Immature natural killer cell (primary cell): Measurements from ENCODE around the gene SLC1A2. TPM values are rescaled to one million over a fixed set of nuclear protein-coding genes. Genes with fewer than 3 reads are reported as not detected.

Source experiments
- DNase-seq, 3 donors: peaks; one replicate each; pipeline ENCODE4 v3.0.0; 2022; ENCODE audit warnings: mixed read lengths in 1 of 3
- H3K27ac Mint-ChIP-seq, 6 donors: one replicate each; pipeline ENCODE4 v1.8.0; 2020; ENCODE audit warnings: mixed read lengths in 6 of 6, mild to moderate bottlenecking in 5 of 6, inconsistent platforms in 4 of 6, moderate library complexity in 3 of 6
- H3K27me3 Mint-ChIP-seq, 3 donors: one replicate each; pipeline ENCODE4 v1.8.0; 2020 to 2021; ENCODE audit warnings: low read depth in 3 of 3, mild to moderate bottlenecking in 3 of 3, mixed read lengths in 3 of 3, moderate library complexity in 3 of 3, inconsistent platforms in 1 of 3
- H3K36me3 Mint-ChIP-seq, 3 donors: one replicate each; pipeline ENCODE4 v1.8.0; 2020; ENCODE audit warnings: mixed read lengths in 3 of 3, inconsistent platforms in 2 of 3, mild to moderate bottlenecking in 2 of 3
- H3K4me1 Mint-ChIP-seq, 2 donors: one replicate each; pipeline ENCODE4 v1.8.0; 2020; ENCODE audit warnings: inconsistent platforms in 2 of 2, mild to moderate bottlenecking in 2 of 2, mixed read lengths in 2 of 2, moderate library complexity in 1 of 2
- H3K4me3 Mint-ChIP-seq, 5 donors: one replicate each; pipeline ENCODE4 v1.8.0; 2020; ENCODE audit warnings: mild to moderate bottlenecking in 5 of 5, mixed read lengths in 5 of 5, inconsistent platforms in 3 of 5, moderate library complexity in 3 of 5
- H3K9me3 Mint-ChIP-seq, 6 donors: one replicate each; pipeline ENCODE4 v1.8.0; 2020; ENCODE audit warnings: mild to moderate bottlenecking in 6 of 6, mixed read lengths in 6 of 6, inconsistent platforms in 4 of 6, moderate library complexity in 3 of 6
- polyA plus RNA-seq, 3 donors: library from polyadenylated mRNA; unstranded; fragments of 300-500 nt; fragmentation: Illumina TruSeq; gene quantifications; one replicate each; pipeline ENCODE4 v1.2.3, GENCODE V29; 2021

Gene SLC1A2
- polyA plus RNA-seq, 3 donors from 2014 or later: 0.03 to 0.06 TPM; not detected in 1

- H3K27ac Mint-ChIP-seq: no peak overlapping the region
- H3K27me3 Mint-ChIP-seq: peaks cover 2 to 4% (median 4%) of the 10 kb centered on the region in 3 donors
- DNase-seq: no peak
- H3K4me1 Mint-ChIP-seq: peaks cover 3 to 17% of the 10 kb centered on the region in 2 donors
- H3K4me3 Mint-ChIP-seq: no peak overlapping the region
- H3K9me3 Mint-ChIP-seq: no peaks in the 10 kb centered on the region
- H3K36me3 Mint-ChIP-seq: peaks cover 0 to 3% (median 0%) of the 10 kb centered on the region in 3 donors
Measured at GRCh38 chr11:35280727-35281126, 138.6 kb downstream of the SLC1A2 start.

GRCh38 chr11:35277827-35278226 lies 141.5 kb downstream of the SLC1A2 start:
- Mint-ChIP-seq H3K27me3 (peaks cover 2 to 14% (median 13%) of the 10 kb centered on the region in 3 donors), H3K27ac (no peak overlapping the region)

GRCh38 chr11:35276396-35277145 lies 142.8 kb downstream of the SLC1A2 start:
- DNase-seq: no peak
- Mint-ChIP-seq H3K36me3 (peaks cover 0 to 3% (median 0%) of the 10 kb centered on the region in 3 donors), H3K27ac (peak overlapping the region in 1 of 6 donors; percentile 64), H3K4me3 (no peak overlapping the region), H3K9me3 (no peaks in the 10 kb centered on the region), H3K4me1 (peaks cover 20 to 44% of the 10 kb centered on the region in 2 donors), H3K27me3 (peaks cover 2 to 20% (median 19%) of the 10 kb centered on the region in 3 donors)

More at GRCh38 chr11:35277827-35278226, 141.5 kb downstream of the SLC1A2 start:
- H3K4me3 Mint-ChIP-seq: no peak overlapping the region
- no peaks in the 10 kb centered on the region for H3K9me3 Mint-ChIP-seq
- H3K36me3 Mint-ChIP-seq: peaks cover 0 to 3% (median 0%) of the 10 kb centered on the region in 3 donors
- H3K4me1 Mint-ChIP-seq: peaks cover 11 to 40% of the 10 kb centered on the region in 2 donors
- no peak for DNase-seq

GRCh38 chr11:35275786-35276170 lies 143.6 kb downstream of the SLC1A2 start:
- H3K4me1 Mint-ChIP-seq: peaks cover 20 to 52% of the 10 kb centered on the region in 2 donors
- H3K27ac Mint-ChIP-seq: peak overlapping the region in 1 of 6 donors; percentile 64
- H3K36me3 Mint-ChIP-seq: peaks cover 0 to 3% (median 0%) of the 10 kb centered on the region in 3 donors
- H3K9me3 Mint-ChIP-seq: no peaks in the 10 kb centered on the region
- DNase-seq: no peak
- H3K4me3 Mint-ChIP-seq: no peak overlapping the region
- peaks cover 6 to 22% (median 17%) of the 10 kb centered on the region in 3 donors for H3K27me3 Mint-ChIP-seq

GRCh38 chr11:35274909-35275785 lies 144.2 kb downstream of the SLC1A2 start:
- no peak for DNase-seq
- no peak overlapping the region for H3K27ac Mint-ChIP-seq
- H3K4me1 Mint-ChIP-seq: peaks cover 20 to 56% of the 10 kb centered on the region in 2 donors
- H3K9me3 Mint-ChIP-seq: no peaks in the 10 kb centered on the region
- peaks cover 0 to 3% (median 0%) of the 10 kb centered on the region in 3 donors for H3K36me3 Mint-ChIP-seq
- H3K27me3 Mint-ChIP-seq: peaks cover 6 to 23% (median 16%) of the 10 kb centered on the region in 3 donors
- no peak overlapping the region for H3K4me3 Mint-ChIP-seq

GRCh38 chr11:35272391-35272902 lies 146.9 kb downstream of the SLC1A2 start:
- Mint-ChIP-seq H3K9me3 (no peaks in the 10 kb centered on the region), H3K27me3 (peaks cover 3 to 23% (median 16%) of the 10 kb centered on the region in 3 donors), H3K4me1 (peaks cover 20 to 56% of the 10 kb centered on the region in 2 donors), H3K36me3 (no peaks in the 10 kb centered on the region), H3K27ac (peak overlapping the region; percentile 39 to 95 (median 90)), H3K4me3 (peak overlapping the region; percentile 36 to 78 (median 62))
- DNase-seq: peak; percentile 72 to 83 (median 82)

- H3K27me3 Mint-ChIP-seq: peaks cover 3 to 21% (median 16%) of the 10 kb centered on the region in 3 donors
- DNase-seq: no peak
- H3K9me3 Mint-ChIP-seq: no peaks in the 10 kb centered on the region
- H3K4me1 Mint-ChIP-seq: peaks cover 20 to 52% of the 10 kb centered on the region in 2 donors
- no peak overlapping the region for H3K4me3 Mint-ChIP-seq
- no peaks in the 10 kb centered on the region for H3K36me3 Mint-ChIP-seq
- peak overlapping the region in 5 of 6 donors; percentile 19 to 95 (median 51) for H3K27ac Mint-ChIP-seq
Measured at GRCh38 chr11:35271031-35271430, 148.3 kb downstream of the SLC1A2 start.

- no peaks in the 10 kb centered on the region for H3K9me3 Mint-ChIP-seq
- DNase-seq: no peak
- no peaks in the 10 kb centered on the region for H3K36me3 Mint-ChIP-seq
- H3K27ac Mint-ChIP-seq: peak overlapping the region in 4 of 6 donors; percentile 10 to 95 (median 30)
- peaks cover 3 to 19% (median 14%) of the 10 kb centered on the region in 3 donors for H3K27me3 Mint-ChIP-seq
- H3K4me3 Mint-ChIP-seq: no peak overlapping the region
- peaks cover 20 to 45% of the 10 kb centered on the region in 2 donors for H3K4me1 Mint-ChIP-seq
Measured at GRCh38 chr11:35270342-35270741, 149.0 kb downstream of the SLC1A2 start.

GRCh38 chr11:35267504-35267903 lies 151.9 kb downstream of the SLC1A2 start:
- H3K9me3 Mint-ChIP-seq: no peaks in the 10 kb centered on the region
- DNase-seq: no peak
- no peak overlapping the region for H3K4me3 Mint-ChIP-seq
- H3K27me3 Mint-ChIP-seq: peaks cover 2 to 5% (median 3%) of the 10 kb centered on the region in 3 donors
- no peak overlapping the region for H3K27ac Mint-ChIP-seq
- H3K36me3 Mint-ChIP-seq: no peaks in the 10 kb centered on the region
- peaks cover 9 to 21% of the 10 kb centered on the region in 2 donors for H3K4me1 Mint-ChIP-seq

GRCh38 chr11:35265755-35266454 lies 153.5 kb downstream of the SLC1A2 start:
- peaks cover 2 to 3% (median 3%) of the 10 kb centered on the region in 3 donors for H3K27me3 Mint-ChIP-seq
- no peak overlapping the region for H3K4me3 Mint-ChIP-seq
- no peak for DNase-seq
- H3K27ac Mint-ChIP-seq: no peak overlapping the region
- H3K9me3 Mint-ChIP-seq: no peaks in the 10 kb centered on the region
- peaks cover 0 to 5% of the 10 kb centered on the region in 2 donors for H3K4me1 Mint-ChIP-seq
- H3K36me3 Mint-ChIP-seq: no peaks in the 10 kb centered on the region

GRCh38 chr11:35262735-35263134 lies 156.6 kb downstream of the SLC1A2 start:
- no peaks in the 10 kb centered on the region for H3K36me3 Mint-ChIP-seq
- H3K4me3 Mint-ChIP-seq: no peak overlapping the region
- H3K27ac Mint-ChIP-seq: no peak overlapping the region
- no peaks in the 10 kb centered on the region for H3K9me3 Mint-ChIP-seq
- H3K4me1 Mint-ChIP-seq: peaks cover 1 to 4% of the 10 kb centered on the region in 2 donors
- no peak for DNase-seq
- peaks cover 1 to 6% (median 2%) of the 10 kb centered on the region in 3 donors for H3K27me3 Mint-ChIP-seq

- H3K4me3 Mint-ChIP-seq: no peak overlapping the region
- H3K36me3 Mint-ChIP-seq: no peaks in the 10 kb centered on the region
- no peak overlapping the region for H3K27ac Mint-ChIP-seq
- peaks cover 1 to 6% (median 2%) of the 10 kb centered on the region in 3 donors for H3K27me3 Mint-ChIP-seq
- H3K9me3 Mint-ChIP-seq: no peaks in the 10 kb centered on the region
- no peak for DNase-seq
- H3K4me1 Mint-ChIP-seq: peaks cover 8 to 11% of the 10 kb centered on the region in 2 donors
Measured at GRCh38 chr11:35262056-35262455, 157.3 kb downstream of the SLC1A2 start.

- no peaks in the 10 kb centered on the region for H3K36me3 Mint-ChIP-seq
- peaks cover 1 to 6% (median 2%) of the 10 kb centered on the region in 3 donors for H3K27me3 Mint-ChIP-seq
- H3K4me1 Mint-ChIP-seq: peaks cover 17 to 20% of the 10 kb centered on the region in 2 donors
- no peak overlapping the region for H3K4me3 Mint-ChIP-seq
- no peaks in the 10 kb centered on the region for H3K9me3 Mint-ChIP-seq
- H3K27ac Mint-ChIP-seq: peak overlapping the region in 1 of 6 donors; percentile 58
- DNase-seq: no peak
Measured at GRCh38 chr11:35261197-35261596, 158.2 kb downstream of the SLC1A2 start.
